ENCODE measurements around the gene CCDC12. TPM values are rescaled to one million over a fixed set of nuclear protein-coding genes. Genes with fewer than 3 reads are reported as not detected.

The CCDC12 gene
- total RNA-seq, 1 donor from 2014 or later, result 30.9 TPM

GRCh38 chr3:46874430-46874829, 102.1 kb downstream of the CCDC12 start:
- DNase-seq, result peak; percentile 55

- no peak for DNase-seq
Measured at GRCh38 chr3:46873521-46873920, 103.0 kb downstream of the CCDC12 start.

Small RNAs within 50 kb of the gene (small RNA-seq; reads per million reads assigned to genes)
- not detected for gene AC109583.2 (ENCODE audit: low replicate concordance)

Other genes with a start within 250 kb of the CCDC12 start
- gene MYL3, start 113.3 kb downstream of the CCDC12 start, total RNA-seq, result 23.7 TPM
- 18.9 TPM for gene PTH1R, start 99.0 kb downstream of the CCDC12 start, total RNA-seq
- 45.7 TPM for gene NBEAL2, start 2.9 kb upstream of the CCDC12 start, total RNA-seq
- 72.1 TPM for gene SETD2, start 187.4 kb upstream of the CCDC12 start, total RNA-seq